NCI-H187 treated with DMSO at 0.1 percent for 48 hours (cell line): Measurements from ENCODE around the gene MLF2.

ENCODE experiments used
- DNase-seq: peaks from one replicate; lab custom pipeline; 2025; lab: John Stamatoyannopoulos, UW

MLF2 gene, protein sequence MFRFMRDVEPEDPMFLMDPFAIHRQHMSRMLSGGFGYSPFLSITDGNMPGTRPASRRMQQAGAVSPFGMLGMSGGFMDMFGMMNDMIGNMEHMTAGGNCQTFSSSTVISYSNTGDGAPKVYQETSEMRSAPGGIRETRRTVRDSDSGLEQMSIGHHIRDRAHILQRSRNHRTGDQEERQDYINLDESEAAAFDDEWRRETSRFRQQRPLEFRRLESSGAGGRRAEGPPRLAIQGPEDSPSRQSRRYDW

GRCh38 chr12:6752921-6753771, at the start of gene MLF2:
Gene MLF2, minus strand, starts transcription at chr12:6753141. Its CDS starts 807 bp downstream, at chr12:6752334.
- peak; percentile 83 for DNase-seq

- no peak for DNase-seq
Measured at GRCh38 chr12:6799147-6799546, 46.2 kb upstream of the MLF2 start.

DNA sequence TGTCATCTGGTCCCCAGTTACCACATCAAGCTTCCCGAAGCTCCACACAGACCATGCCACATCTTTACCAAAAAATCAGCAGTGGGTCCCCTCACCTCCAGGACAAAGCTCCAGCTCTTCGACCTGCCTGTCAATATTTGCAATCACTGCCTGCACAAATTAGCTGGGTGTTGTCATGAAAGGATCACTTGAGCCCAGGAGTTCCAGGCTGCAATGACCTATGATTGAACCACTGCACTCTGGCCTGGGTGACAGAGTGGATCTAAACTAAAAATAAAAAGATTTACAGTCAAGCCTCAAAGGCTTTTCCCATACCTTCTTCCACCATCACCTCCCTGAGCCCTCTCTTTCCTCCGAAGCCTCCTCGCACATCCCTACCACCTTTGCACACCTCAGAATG, 43.6 kb upstream of the MLF2 start:
- DNase-seq: no peak

DNA sequence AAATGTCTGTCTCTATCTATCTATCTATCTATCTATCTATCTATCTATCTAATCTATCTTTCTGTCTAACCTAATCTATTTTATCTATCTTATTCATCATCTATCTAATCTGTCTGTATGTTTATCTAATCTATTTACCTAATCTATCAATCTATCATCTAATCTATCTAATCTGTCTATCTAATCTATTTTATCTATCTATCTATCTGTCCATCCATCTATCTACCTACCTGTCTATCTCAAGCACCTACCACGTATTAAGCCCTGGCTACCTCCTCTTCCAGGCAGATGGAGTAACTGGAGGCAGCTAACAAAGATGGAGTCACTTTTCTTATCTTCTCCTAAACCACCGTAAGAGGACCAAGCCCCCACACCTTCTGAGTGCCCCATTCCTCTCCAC, 42.1 kb upstream of the MLF2 start:
- DNase-seq: no peak

DNA sequence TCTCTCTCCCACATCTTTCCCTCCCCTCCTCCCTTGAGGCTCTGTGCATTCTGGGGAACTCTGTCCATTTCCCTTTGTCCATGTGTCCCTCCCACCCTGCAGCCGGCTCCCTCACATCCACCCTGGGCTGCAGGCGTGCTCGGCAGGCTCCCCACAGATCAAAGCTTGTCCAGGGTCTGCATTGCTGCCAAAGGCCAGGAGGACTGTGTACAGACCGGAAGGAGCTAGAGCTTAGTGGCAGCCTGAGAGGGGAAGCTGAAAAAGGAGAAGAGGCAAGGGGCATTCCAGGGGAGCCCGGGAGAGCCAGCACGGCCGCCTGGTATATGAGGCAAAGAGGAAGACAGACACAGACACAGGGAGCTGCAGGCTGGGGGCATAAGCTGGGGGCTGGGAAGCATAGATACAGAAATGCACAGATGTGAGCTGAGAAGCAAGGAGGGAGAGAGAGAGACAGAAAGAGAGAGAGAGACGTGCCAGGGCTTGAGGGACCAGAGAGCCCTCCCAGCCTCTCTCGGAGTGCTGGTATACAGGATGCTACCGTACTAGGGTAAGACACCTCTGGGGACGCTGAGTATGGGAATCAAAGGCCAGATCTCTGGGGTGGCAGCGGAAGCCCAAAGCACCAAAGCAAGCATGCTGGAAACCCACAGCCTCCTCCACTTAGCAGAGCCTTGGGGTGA, 39.7 kb upstream of the MLF2 start:
- DNase-seq: no peak

- DNase-seq: no peak
Measured at GRCh38 chr12:6791931-6792520, 39.1 kb upstream of the MLF2 start.

DNA sequence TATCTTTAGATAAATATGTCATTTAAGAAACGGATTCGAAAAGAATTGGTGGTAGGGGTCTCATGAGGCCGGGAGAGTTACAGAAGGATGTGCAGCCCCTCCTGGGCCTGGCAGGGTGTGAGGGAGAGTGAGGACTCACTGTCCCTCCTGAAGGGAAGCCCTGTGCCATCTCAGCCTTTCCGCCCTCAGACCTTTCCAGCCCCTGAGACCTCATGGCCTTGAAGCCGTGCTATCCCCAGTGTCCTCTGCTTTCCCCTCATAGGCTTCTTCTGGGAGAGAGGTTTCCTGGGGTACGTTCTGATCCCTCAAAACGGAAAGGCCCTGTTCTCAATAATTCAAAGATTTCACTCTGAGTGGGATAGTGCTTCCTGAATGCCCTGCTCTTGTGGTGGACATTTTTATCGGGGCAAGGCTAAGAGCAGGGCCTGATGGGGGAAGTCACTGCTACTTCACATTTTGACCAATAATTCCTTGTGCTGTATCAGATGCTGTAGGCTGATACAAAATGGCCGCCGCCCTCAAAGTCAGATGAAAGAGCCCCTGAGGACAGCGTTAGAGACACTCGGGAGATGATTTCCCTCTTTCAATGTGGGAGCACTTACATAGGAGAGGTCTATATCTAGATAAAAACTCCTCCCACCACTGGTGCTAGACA, 37.7 kb upstream of the MLF2 start:
- DNase-seq: no peak

GRCh38 chr12:6788972-6789924, 36.3 kb upstream of the MLF2 start, which contains the start of gene CD4:
Gene CD4, plus strand, starts transcription at chr12:6789528. Its CDS starts 10,611 bp downstream, at chr12:6800139.
- no peak for DNase-seq

GRCh38 chr12:6787309-6787708, 34.4 kb upstream of the MLF2 start:
- no peak for DNase-seq

- no peak for DNase-seq
Measured at GRCh38 chr12:6786416-6787094, 33.6 kb upstream of the MLF2 start.

- DNase-seq: no peak
Measured at GRCh38 chr12:6784761-6785160, 31.8 kb upstream of the MLF2 start.

DNA sequence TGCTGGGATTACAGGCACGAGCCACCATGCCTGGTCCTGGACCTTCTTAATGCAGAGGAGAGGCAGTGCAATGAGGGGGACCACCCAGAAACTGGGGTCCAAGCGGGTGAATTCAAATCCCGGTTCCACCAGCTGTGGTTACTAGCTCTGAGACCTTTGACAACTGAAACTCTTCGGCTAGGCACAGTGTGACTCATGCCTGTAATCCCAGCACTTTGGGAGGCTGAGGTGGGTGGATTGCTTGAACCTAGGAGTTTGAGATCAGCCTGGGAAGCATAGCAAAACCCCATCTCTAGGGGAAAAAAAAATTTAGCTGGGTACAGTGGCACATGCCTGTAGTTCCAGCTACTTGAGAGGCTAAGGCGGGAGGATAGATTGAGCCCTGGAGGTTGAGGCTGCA, 31.4 kb upstream of the MLF2 start:
- no peak for DNase-seq

GRCh38 chr12:6783828-6784227, 30.9 kb upstream of the MLF2 start:
- DNase-seq: no peak

DNA sequence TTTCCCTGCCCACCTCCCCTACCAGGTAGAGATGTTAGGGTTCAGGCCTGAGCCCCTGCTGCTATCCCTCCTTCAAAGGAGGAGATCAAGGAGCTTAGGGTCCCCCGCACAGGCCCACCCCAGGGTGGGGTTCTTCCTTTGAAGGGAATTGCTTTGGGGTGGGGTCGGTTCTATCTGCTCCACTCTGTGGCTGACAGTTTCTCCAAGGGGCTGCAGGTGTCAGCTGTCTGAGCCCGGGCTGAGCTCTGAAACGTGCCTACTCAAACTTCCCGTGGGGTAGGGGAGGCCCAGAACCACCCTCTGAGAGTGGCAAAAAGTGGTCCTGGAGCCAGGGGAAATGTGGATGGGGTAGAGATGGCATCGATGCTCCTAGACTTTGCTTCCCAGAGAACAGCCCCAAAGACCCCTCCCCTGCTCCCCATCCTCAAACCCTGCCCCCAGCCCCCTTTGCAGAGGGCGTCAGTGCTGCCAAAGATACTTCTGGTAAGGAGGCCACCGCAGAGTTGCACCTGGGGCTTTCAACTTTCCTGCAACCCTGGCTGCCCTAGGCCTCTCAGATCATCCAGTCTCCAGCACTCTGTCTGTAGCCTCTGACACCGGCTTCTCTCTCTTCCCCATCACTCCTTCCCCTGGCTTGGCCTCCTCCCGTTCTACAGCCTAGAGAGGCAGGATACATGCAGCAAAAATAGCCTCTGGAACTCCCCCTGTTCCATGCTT, 30.1 kb upstream of the MLF2 start:
- DNase-seq: no peak

DNA sequence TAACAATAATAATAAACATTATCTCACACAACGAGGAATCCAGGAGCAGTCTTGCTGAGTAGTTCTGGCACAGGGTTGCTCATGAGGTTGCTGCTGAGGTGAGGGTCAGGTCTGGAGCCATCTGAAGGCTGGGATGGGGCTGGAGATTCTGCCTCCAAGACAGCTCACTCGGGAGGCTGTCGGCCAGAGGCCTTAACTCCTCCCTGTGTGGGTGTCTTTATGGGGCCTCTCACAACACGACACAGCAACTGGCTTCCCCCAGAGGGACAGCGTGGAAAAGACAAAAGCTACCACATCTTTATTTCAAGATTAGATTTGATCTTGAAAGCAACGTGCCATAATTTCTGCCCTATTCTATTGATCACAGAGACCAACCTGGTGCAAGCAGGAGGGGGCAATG, 29.2 kb upstream of the MLF2 start:
- no peak for DNase-seq

DNA sequence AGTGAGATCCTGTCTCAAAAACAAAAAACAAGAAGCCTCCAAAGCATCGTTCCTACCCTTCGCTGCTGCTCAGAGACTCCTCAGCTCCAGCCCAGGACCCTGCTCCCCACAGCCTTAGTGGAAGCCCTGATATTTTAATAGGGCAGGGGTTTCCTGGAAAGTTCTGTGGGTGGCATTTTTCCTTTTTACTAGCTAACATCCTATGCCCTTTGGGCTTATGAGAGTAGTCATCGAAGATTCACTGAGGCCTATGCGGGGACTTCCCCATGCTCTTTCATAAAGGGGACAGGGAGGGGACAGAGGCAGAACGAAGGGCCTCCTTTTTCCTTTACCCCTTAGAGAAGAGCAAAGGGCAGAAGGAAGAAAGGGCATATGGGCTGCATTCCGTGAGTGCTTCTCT, 27.6 kb upstream of the MLF2 start:
- DNase-seq: no peak

- DNase-seq: no peak
Measured at GRCh38 chr12:6779708-6780432, 26.9 kb upstream of the MLF2 start.

DNA sequence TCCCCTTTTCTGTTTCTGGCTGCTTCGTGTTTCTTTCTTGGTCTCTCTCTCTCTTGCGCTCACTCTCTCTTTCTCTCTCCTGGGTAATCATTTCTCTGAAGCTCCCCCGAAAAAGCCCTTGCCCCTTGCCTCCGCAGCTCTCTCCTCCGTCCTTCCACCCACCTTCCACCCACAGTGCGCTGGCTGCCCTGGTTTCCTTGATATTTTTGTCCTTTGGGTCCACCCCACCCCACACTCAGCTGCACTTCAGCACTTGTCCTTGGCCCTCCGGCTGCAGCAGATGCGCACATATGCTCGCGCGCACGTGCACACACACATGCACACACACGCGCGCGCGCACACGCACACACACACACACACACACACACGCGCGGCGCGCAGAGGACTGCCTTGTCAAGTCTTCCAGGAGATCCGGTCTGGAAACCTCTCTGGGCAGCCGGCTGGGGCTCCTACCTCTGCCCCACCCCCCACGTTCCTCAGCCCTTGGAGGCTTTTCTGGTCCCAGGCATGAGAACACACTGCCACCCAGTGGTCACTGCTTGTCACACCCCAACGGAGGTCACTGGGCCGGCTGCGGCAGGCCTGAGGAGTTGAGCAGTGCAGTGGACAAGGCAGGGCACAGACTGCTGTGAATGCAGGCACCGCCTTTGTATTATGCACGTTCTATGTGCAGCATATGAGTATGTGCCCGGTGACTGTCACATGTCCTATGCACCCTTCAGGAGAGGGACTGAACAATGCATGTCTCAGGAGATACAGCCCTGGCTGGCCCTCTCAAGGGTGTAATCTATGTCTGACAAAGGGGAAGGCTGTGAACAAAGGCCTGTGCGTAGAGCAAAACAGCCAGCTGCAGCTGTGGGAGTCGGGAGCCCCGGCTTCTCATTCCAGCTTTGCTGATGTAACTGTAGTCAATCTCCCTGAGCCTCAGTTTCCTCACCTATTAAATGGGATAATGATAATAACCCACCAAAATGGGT, 25.9 kb upstream of the MLF2 start:
- DNase-seq: peak; percentile 76
